Right cardiac atrium (tissue), 5 donors: ENCODE measurements around the gene ZNF75A. TPM values are rescaled to one million over a fixed set of nuclear protein-coding genes. Genes with fewer than 3 reads are reported as not detected.

Source experiments
- ATAC-seq, 2 donors: fragments of 200-7000 bp; cut with Tn5 transposase; one replicate each; pipeline versions ENCODE4 v1.8.0 to v1.9.1; 2020; ENCODE audit warnings: moderate library complexity in 2 of 2, mild to moderate bottlenecking in 1 of 2
- DNase-seq, 3 donors: peaks; one replicate each; pipeline ENCODE4 v3.0.0-alpha.2; 2020
- H3K27ac ChIP-seq: one replicate; pipeline ENCODE4 v1.5.1; 2013; ENCODE audit warnings: mild to moderate bottlenecking, low read length, control low read depth, moderate library complexity
- H3K27me3 ChIP-seq: one replicate; pipeline ENCODE4 v1.6.1; 2013; ENCODE audit not compliant: control insufficient read depth, insufficient read depth
- H3K4me1 ChIP-seq: one replicate; pipeline ENCODE4 v1.6.1; 2013; ENCODE audit warnings: low read length; ENCODE audit not compliant: control insufficient read depth, insufficient read depth
- H3K4me3 ChIP-seq: one replicate; pipeline ENCODE4 v1.5.1; 2013; ENCODE audit warnings: low read length, control low read depth
- H3K9me3 ChIP-seq: one replicate; pipeline ENCODE4 v1.6.1; 2013; ENCODE audit warnings: low read length; ENCODE audit not compliant: control insufficient read depth
- WGBS: extraction: QIAGEN DNeasy Blood & Tissue Kit; methylation state at CpG from one replicate; pipeline ENCODE4 v1.1.7; 2013; 5-methylcytosine and 5-hydroxymethylcytosine counted together
- intact Hi-C, 4 donors: fragments of 100-400 bp; cut with DNase I; formaldehyde crosslinking; loops; one replicate each; pipeline versions ENCODE4 v1.11.0 to v1.14.0; 2022 to 2023
- polyA plus RNA-seq: library from polyadenylated mRNA; stranded (reverse); fragments of 200-250 nt; gene quantifications from one replicate; pipeline ENCODE4 v1.2.3, GENCODE V29; 2013
- total RNA-seq, 4 donors: library from RNA; stranded (reverse); fragmentation: NEBNext Ultra II Directional; extraction: Animal tissue kit (Norgen Biotek cat#: 25700); gene quantifications; one replicate each; pipeline ENCODE4 v1.2.1, GENCODE V29; 2021
- donor health status: healthy with polysubstance abuse.
- donor health status: DM: no; HTN: yes; CAD: no.
- donor health status: DM: no; HTN: no; CAD: no.
- donor health status: DM: no; HTN: yes; CAD: no; lungs with severe emphysema.
- donor health status: DM: yes; HTN: yes; CAD: no.

ZNF75A gene
- total and polyA plus RNA-seq, 5 donors: 16.0 to 23.0 (median 20.9) TPM

- no peak for ATAC-seq
- Histone ChIP-seq H3K27ac (no peak overlapping the region), H3K9me3 (no peaks in the 10 kb centered on the region), H3K4me1 (no peaks in the 10 kb centered on the region), H3K4me3 (no peak overlapping the region), H3K27me3 (no peaks in the 10 kb centered on the region)
- intact Hi-C loops: no loop called here
- DNase-seq: no peak
- WGBS: 68% methylated on average over 2 of the region's 2 CpGs
Observed at GRCh38 chr16:3346041-3346440, 40.7 kb downstream of the ZNF75A start.

GRCh38 chr16:3347586-3347985 is 42.3 kb downstream of the ZNF75A start:
- WGBS: 75% methylated on average over 10 of the region's 10 CpGs
- H3K27me3 ChIP-seq: no peaks in the 10 kb centered on the region

GRCh38 chr16:3348547-3349167 is 43.4 kb downstream of the ZNF75A start:
- DNase-seq (no peak), ATAC-seq (no peak)
- intact Hi-C loops: no loop called here
- no peak overlapping the region for H3K27ac ChIP-seq
- no peak overlapping the region for H3K4me3 ChIP-seq
- H3K4me1 ChIP-seq: no peaks in the 10 kb centered on the region
- H3K27me3 ChIP-seq: no peaks in the 10 kb centered on the region
- H3K9me3 ChIP-seq: no peaks in the 10 kb centered on the region
- 33% methylated on average over 4 of the region's 4 CpGs for WGBS

More at GRCh38 chr16:3347586-3347985, 42.3 kb downstream of the ZNF75A start:
- H3K4me1 ChIP-seq: no peaks in the 10 kb centered on the region
- H3K9me3 ChIP-seq: no peaks in the 10 kb centered on the region
- DNase-seq (no peak), ATAC-seq (no peak)
- H3K27ac ChIP-seq: no peak overlapping the region
- no peak overlapping the region for H3K4me3 ChIP-seq
- intact Hi-C loops: no loop called here

- no peak for ATAC-seq
- H3K4me3 ChIP-seq: no peak overlapping the region
- no peaks in the 10 kb centered on the region for H3K27me3 ChIP-seq
- no peaks in the 10 kb centered on the region for H3K9me3 ChIP-seq
- H3K4me1 ChIP-seq: no peaks in the 10 kb centered on the region
- H3K27ac ChIP-seq: no peak overlapping the region
- no peak for DNase-seq
- WGBS: 58% methylated on average over 13 of the region's 13 CpGs
- intact Hi-C loops: no loop called here
Observed at GRCh38 chr16:3349175-3349574, 43.9 kb downstream of the ZNF75A start.

- H3K27ac ChIP-seq: no peak within 1 kb of the TSS
- DNase-seq (no peak), ATAC-seq (no peak)
- 63% methylated on average over 3 of the region's 3 CpGs for WGBS
- no peaks in the 10 kb centered on the region for H3K9me3 ChIP-seq
- no peaks in the 10 kb centered on the region for H3K27me3 ChIP-seq
- no peak within 1 kb of the TSS for H3K4me3 ChIP-seq
- intact Hi-C loops: no loop called here
- H3K4me1 ChIP-seq: no peaks in the 10 kb centered on the region
Observed at GRCh38 chr16:3355589-3355988, 50.3 kb downstream of the ZNF75A start, which contains the start of gene OR2C1. OR2C1 (plus strand) TSS chr16:3355889; CDS start chr16:3355941, 52 bp downstream.

GRCh38 chr16:3356118-3356517 is 50.8 kb downstream of the ZNF75A start:
- WGBS: 84% methylated on average over 10 of the region's 10 CpGs
- H3K27me3 ChIP-seq: no peaks in the 10 kb centered on the region
- intact Hi-C loops: no loop called here
- no peak for DNase-seq
- no peak overlapping the region for H3K27ac ChIP-seq
- H3K9me3 ChIP-seq: no peaks in the 10 kb centered on the region
- H3K4me1 ChIP-seq: no peaks in the 10 kb centered on the region
- ATAC-seq: no peak
- no peak overlapping the region for H3K4me3 ChIP-seq

GRCh38 chr16:3358871-3359270 is 53.6 kb downstream of the ZNF75A start:
- WGBS: 45% methylated on average over 1 of the region's 1 CpG
- Histone ChIP-seq H3K27ac (no peak overlapping the region), H3K4me1 (no peaks in the 10 kb centered on the region), H3K4me3 (no peak overlapping the region), H3K27me3 (no peaks in the 10 kb centered on the region), H3K9me3 (no peaks in the 10 kb centered on the region)
- ATAC-seq (no peak), DNase-seq (no peak)
- intact Hi-C loops: no loop called here

GRCh38 chr16:3362931-3363330 is 57.6 kb downstream of the ZNF75A start:
- intact Hi-C loops: no loop called here
- DNase-seq: no peak

GRCh38 chr16:3363793-3364192 is 58.5 kb downstream of the ZNF75A start:
- no peak for DNase-seq
- Histone ChIP-seq H3K4me3 (no peak overlapping the region), H3K4me1 (peaks cover 1% of the 10 kb centered on the region), H3K27ac (no peak overlapping the region), H3K27me3 (no peaks in the 10 kb centered on the region), H3K9me3 (no peaks in the 10 kb centered on the region)
- intact Hi-C loops: no loop called here
- no peak for ATAC-seq
- 92% methylated on average over 7 of the region's 7 CpGs for WGBS

More at GRCh38 chr16:3362931-3363330, 57.6 kb downstream of the ZNF75A start:
- ATAC-seq: no peak
- H3K4me1 ChIP-seq: peaks cover 1% of the 10 kb centered on the region
- no peak overlapping the region for H3K4me3 ChIP-seq
- H3K27me3 ChIP-seq: no peaks in the 10 kb centered on the region
- H3K27ac ChIP-seq: no peak overlapping the region
- no peaks in the 10 kb centered on the region for H3K9me3 ChIP-seq

DNA sequence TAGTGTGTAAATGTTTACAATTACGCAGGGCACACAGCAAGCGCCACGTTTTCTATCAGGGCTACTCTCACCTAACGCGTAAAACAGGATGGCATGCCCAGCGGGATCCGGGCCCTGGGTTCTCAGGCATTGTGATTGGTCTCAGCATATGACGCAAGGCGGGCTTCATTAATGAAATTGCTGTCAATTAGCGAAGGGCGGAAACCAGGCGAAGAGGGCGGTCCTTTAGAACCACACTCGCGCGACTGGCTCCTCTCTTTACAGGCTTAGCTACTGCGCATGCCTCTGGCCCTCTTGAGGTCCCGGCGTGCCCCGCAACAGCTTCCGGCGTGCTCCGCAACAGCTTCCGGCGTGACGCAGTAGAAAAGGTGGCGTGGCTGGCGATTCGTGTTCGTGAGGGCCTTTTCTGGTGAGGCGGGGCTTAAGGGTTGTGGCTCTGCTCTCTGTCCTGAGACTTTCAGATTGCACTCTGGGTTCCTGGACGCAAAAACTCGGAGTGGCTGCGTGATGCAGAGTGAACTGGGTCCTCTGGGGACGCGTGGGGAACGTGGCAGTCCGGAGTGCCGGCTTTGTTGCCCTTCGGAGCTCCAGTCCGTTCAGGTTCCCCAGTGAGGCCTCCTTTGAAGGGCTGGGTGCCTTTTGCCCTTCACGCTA is 59.6 kb downstream of the ZNF75A start:
- DNase-seq (peak; percentile 93 to 95 (median 93)), ATAC-seq (peak; percentile 98 to 99)
- Histone ChIP-seq H3K27me3 (no peaks in the 10 kb centered on the region), H3K4me1 (peaks cover 1% of the 10 kb centered on the region), H3K9me3 (no peaks in the 10 kb centered on the region), H3K4me3 (peak overlapping the region; percentile 73), H3K27ac (peak overlapping the region; percentile 89)
- intact Hi-C loops: no loop called here
- whole genome bisulfite sequencing: 11% methylated on average over 42 of the region's 42 CpGs
